Fibroblast of skin of right biceps (primary cell): ENCODE results near the gene NANP.

Experiments
- DNase-seq: peaks from one replicate; pipeline ENCODE4 v3.0.0-alpha.2; 2013

Gene NANP

GRCh38 chr20:25567286-25567685 is 56.5 kb downstream of the NANP start:
- DNase-seq = no peak

DNA sequence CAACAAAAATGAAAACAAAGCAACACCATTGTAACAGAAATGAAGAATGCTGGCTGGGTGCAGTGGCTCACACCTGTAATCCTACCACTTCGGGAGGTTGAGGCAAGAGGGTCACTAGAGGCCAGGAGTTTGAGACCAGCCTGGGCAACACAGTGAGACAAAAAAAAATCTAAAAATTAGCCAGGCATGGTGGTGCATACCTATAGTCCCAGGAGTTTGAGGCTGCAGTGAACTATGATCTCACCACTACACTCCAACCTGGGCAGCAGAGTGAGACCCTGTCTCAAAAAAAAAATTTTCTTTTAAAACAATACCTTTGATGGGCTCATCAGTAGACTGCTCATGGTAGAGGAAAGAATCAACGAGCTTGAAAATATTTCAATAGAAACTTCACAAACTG is 57.0 kb downstream of the NANP start:
- DNase-seq = no peak

DNA sequence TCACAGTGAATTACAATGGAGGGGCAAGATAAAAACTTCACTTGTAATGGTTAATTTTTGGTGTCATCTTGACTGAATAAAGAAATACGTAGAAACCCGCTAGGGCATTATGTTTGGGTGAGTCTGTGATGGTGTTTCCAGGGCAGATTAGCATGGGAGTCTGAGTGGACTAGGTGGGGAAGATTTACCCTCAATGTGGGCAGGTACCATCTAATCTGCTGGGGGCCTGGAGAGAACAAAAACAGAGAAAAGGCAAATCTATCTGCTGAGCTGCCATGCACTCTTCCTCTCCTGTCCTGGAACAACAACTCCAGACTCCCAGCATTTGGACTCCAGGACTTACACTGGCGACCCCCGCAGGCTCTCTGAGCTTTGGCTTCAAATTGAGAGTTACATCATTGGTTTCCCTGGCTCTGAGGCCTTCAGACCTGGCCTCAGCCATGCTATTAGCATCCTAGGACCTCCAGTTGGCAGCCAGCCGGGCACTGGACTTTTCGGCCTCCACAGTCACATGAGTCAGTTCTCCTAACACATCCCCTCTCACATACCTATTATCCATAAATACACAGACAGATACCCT is 58.1 kb downstream of the NANP start:
- DNase-seq = no peak

GRCh38 chr20:25563876-25564275 is 59.9 kb downstream of the NANP start:
- no peak for DNase-seq

DNA sequence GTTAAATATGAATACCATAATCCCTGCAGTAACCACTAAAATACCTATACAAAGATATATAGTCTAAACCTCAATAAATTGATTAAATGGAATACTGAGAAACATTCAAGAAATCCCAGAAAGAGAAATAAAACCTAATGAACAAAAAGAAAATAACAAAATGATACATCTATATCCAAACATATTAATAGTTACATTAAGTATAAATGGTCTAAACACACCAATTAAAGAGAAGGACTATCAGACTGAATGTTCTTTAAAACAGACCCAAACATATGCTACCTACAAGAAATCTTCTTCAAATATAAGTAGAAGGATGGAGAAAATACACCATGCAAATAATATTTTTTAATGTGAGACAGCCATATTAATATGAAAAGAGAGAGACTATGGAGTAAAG is 60.5 kb downstream of the NANP start:
- DNase-seq = no peak
